Mononuclear cell (primary cell): ENCODE measurements around the gene THAP6. TPM values are rescaled to one million over a fixed set of nuclear protein-coding genes. Genes with fewer than 3 reads are reported as not detected.
"Not testable (repeated sequence)": the region's sequence is repeated elsewhere in the genome, so short reads cannot be mapped to it uniquely, and the experiment has no call there.

Experiments
- H3K27me3 ChIP-seq: 2 replicates; pipeline ENCODE4 v1.6.0; 2011; ENCODE audit warnings: low read length, control low read depth; ENCODE audit not compliant: insufficient read depth
- H3K4me1 ChIP-seq: 2 replicates; pipeline ENCODE4 v1.5.1; 2011; ENCODE audit warnings: mild to moderate bottlenecking, low read length, control low read depth; ENCODE audit not compliant: insufficient read depth
- H3K4me3 ChIP-seq: 2 replicates; pipeline ENCODE4 v1.5.1; 2011; ENCODE audit warnings: mild to moderate bottlenecking, low read length, moderate library complexity
- H3K9me3 ChIP-seq: 2 replicates; pipeline ENCODE4 v1.5.1; 2011; ENCODE audit warnings: low read depth, mild to moderate bottlenecking, control low read depth, low read length
- total RNA-seq: library from RNA; depleted of rRNA; stranded (reverse); fragments of >200 nt; gene quantifications from one replicate; pipeline ENCODE4 v1.2.3, GENCODE V29; 2012

Gene THAP6
- 21.7 TPM for total RNA-seq

- peaks cover 49% of the 10 kb centered on the region for H3K4me1 ChIP-seq
- no peaks in the 10 kb centered on the region for H3K27me3 ChIP-seq
- H3K4me3 ChIP-seq, result peak within 1 kb of the TSS; percentile 83
- H3K9me3 ChIP-seq, result no peaks in the 10 kb centered on the region
Observed at GRCh38 chr4:75514131-75514948, at the start of gene THAP6, which contains the start of gene RCHY1. THAP6 (plus strand) TSS chr4:75514473; CDS start chr4:75515453, 980 bp downstream. RCHY1 (minus strand) TSS chr4:75514403; CDS start chr4:75514286, 117 bp downstream.

DNA sequence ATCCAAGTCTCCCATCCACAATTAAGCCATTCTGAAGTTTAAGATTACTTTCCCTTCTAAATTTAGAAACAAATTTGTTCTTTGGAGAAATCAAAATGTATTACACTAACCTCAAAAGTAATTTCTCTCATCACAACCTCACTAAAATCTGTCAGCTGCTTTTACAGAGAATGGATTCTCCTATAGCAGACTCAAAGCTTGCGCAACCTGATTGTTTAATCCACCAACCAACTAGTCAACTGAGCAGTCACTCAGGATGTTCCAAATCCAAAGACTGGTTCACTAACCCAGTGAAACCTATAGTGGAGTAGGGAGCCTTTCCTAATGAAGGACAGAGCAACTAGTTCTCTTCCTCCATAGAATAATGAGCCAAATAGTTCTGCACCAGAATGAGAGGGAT, 44.4 kb upstream of the THAP6 start:
- Histone ChIP-seq H3K27me3 (peaks cover under 1% of the 10 kb centered on the region), H3K9me3 (no peaks in the 10 kb centered on the region), H3K4me3 (no peak overlapping the region), H3K4me1 (no peaks in the 10 kb centered on the region)

DNA sequence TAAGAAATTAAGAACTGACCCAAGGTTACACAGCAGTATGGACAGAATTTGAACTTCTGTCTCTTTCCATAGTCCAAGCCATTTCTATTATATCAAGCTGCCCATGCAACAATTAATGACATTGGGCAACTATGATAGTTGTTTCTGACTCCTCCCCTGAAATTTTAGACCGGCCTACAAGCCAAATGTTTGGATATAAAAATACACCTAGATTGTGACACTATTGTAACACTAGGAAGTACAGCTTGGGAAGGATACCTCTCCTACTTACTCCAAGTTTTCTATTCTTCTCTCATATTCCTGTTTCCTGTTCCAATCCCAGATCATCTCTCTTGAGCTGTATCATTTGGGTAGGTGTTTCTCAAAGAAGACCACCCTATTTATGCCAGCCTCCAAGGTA, 43.5 kb upstream of the THAP6 start:
- H3K4me1 ChIP-seq, result no peaks in the 10 kb centered on the region
- H3K4me3 ChIP-seq, result no peak overlapping the region
- no peaks in the 10 kb centered on the region for H3K27me3 ChIP-seq
- H3K9me3 ChIP-seq, result no peaks in the 10 kb centered on the region

GRCh38 chr4:75477201-75477600, 37.1 kb upstream of the THAP6 start:
- no peaks in the 10 kb centered on the region for H3K27me3 ChIP-seq
- no peak overlapping the region for H3K4me3 ChIP-seq
- no peaks in the 10 kb centered on the region for H3K9me3 ChIP-seq
- H3K4me1 ChIP-seq, result no peaks in the 10 kb centered on the region

GRCh38 chr4:75484190-75484589, 30.1 kb upstream of the THAP6 start:
- H3K4me3 ChIP-seq, result no peak overlapping the region
- no peaks in the 10 kb centered on the region for H3K27me3 ChIP-seq
- H3K4me1 ChIP-seq, result no peaks in the 10 kb centered on the region
- no peaks in the 10 kb centered on the region for H3K9me3 ChIP-seq

DNA sequence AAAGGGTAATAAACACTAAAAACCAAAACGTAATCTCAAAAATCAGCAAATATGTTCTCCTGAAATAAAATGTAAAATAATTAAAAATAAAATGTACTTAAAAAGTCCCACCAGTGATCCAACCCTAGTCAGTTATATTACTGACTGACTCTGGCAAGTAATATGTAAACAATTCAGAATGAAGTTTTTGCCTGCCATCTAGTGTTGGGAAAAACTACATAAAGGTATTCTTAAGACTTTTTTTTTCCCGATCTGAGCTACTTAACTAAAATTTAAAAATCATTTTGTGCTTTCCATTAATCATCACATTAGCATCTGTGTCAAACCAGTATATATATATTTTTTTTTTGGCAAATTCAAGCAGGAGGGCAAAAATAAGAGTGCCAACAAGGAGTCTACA, 24.1 kb upstream of the THAP6 start:
- Histone ChIP-seq H3K4me1 (peaks cover under 1% of the 10 kb centered on the region), H3K27me3 (no peaks in the 10 kb centered on the region), H3K4me3 (no peak overlapping the region), H3K9me3 (no peaks in the 10 kb centered on the region)

GRCh38 chr4:75494563-75494962, 19.7 kb upstream of the THAP6 start:
- peaks cover 12% of the 10 kb centered on the region for H3K4me1 ChIP-seq
- no peaks in the 10 kb centered on the region for H3K9me3 ChIP-seq
- H3K4me3 ChIP-seq, result no peak overlapping the region
- no peaks in the 10 kb centered on the region for H3K27me3 ChIP-seq

- Histone ChIP-seq H3K4me1 (peaks cover 12% of the 10 kb centered on the region), H3K27me3 (no peaks in the 10 kb centered on the region), H3K4me3 (no peak overlapping the region), H3K9me3 (no peaks in the 10 kb centered on the region)
Observed at GRCh38 chr4:75495476-75495875, 18.8 kb upstream of the THAP6 start.

DNA sequence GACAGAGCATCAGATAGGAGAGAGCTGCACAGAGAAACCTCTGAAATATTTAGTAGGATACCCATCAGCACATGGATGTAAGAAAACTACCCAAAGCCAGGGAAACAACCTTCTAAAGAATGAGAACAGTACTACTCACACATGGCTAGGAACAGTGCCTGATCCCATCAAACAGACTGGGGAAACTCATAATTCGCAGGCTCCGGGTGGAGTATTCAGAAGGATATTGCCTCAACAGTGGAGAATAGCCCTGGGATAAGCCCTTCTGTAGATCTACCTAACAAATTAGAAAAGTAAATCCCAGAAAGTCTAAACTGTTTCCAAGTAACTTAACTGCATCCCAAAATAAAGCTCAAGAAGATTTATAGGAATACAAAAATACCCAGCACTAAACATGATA, 17.9 kb upstream of the THAP6 start:
- peaks cover 12% of the 10 kb centered on the region for H3K4me1 ChIP-seq
- no peaks in the 10 kb centered on the region for H3K9me3 ChIP-seq
- no peaks in the 10 kb centered on the region for H3K27me3 ChIP-seq
- no peak overlapping the region for H3K4me3 ChIP-seq

DNA sequence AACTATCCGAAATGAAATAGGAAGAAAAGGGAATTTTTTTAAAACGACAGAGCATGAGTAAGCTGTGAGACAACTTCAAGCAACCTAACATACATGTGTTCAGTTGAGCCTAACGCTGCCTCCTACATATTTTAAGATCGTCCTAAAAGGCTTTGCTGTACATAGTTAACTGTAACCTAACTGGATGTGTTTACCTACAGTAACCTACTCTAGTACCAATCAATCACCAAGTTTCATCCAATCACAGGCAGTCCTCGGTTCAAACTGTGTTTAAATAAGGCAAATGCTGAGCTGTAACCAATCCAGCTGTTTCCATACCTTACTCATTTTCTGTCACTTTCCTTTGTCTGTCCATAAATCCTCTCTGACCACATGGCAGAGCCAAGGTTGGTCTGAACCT, 17.1 kb upstream of the THAP6 start:
- H3K4me3 ChIP-seq, result no peak overlapping the region
- H3K9me3 ChIP-seq, result no peaks in the 10 kb centered on the region
- no peaks in the 10 kb centered on the region for H3K27me3 ChIP-seq
- peaks cover 12% of the 10 kb centered on the region for H3K4me1 ChIP-seq

- peaks cover 12% of the 10 kb centered on the region for H3K4me1 ChIP-seq
- H3K9me3 ChIP-seq, result no peaks in the 10 kb centered on the region
- no peak overlapping the region for H3K4me3 ChIP-seq
- no peaks in the 10 kb centered on the region for H3K27me3 ChIP-seq
Observed at GRCh38 chr4:75498041-75498440, 16.2 kb upstream of the THAP6 start.

GRCh38 chr4:75499900-75500299, 14.4 kb upstream of the THAP6 start:
- Histone ChIP-seq H3K4me3 (no peak overlapping the region), H3K9me3 (no peaks in the 10 kb centered on the region), H3K27me3 (no peaks in the 10 kb centered on the region), H3K4me1 (peaks cover 12% of the 10 kb centered on the region)

GRCh38 chr4:75502671-75503070, 11.6 kb upstream of the THAP6 start:
- Histone ChIP-seq H3K4me3 (no peak overlapping the region), H3K9me3 (no peaks in the 10 kb centered on the region), H3K4me1 (no peaks in the 10 kb centered on the region), H3K27me3 (no peaks in the 10 kb centered on the region)

DNA sequence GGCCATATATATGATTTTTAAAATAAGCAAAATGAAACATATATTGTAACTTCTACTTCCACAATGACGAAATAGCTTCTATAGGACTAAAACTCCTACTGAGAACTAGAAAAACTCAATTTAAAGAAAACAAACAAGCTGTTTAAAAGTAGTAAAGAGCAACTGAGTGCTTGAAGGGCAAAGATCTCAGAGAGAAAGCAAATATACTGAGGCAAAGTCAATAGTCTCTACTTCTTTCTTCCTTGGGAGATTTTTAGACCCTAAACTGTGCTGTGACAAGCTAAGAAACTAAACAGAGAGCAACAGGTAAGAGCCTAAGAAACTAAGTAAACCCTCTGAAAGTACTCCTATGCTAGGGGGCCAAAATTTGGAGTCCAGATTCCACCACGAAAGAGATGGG, 8.6 kb upstream of the THAP6 start:
- no peaks in the 10 kb centered on the region for H3K9me3 ChIP-seq
- H3K4me3 ChIP-seq, result no peak overlapping the region
- peaks cover 14% of the 10 kb centered on the region for H3K4me1 ChIP-seq
- H3K27me3 ChIP-seq, result no peaks in the 10 kb centered on the region

- H3K4me1 ChIP-seq, result peaks cover 44% of the 10 kb centered on the region
- H3K9me3 ChIP-seq, H3K4me3 ChIP-seq, H3K27me3 ChIP-seq: not testable (repeated sequence)
Observed at GRCh38 chr4:75509592-75509991, 4.7 kb upstream of the THAP6 start.

DNA sequence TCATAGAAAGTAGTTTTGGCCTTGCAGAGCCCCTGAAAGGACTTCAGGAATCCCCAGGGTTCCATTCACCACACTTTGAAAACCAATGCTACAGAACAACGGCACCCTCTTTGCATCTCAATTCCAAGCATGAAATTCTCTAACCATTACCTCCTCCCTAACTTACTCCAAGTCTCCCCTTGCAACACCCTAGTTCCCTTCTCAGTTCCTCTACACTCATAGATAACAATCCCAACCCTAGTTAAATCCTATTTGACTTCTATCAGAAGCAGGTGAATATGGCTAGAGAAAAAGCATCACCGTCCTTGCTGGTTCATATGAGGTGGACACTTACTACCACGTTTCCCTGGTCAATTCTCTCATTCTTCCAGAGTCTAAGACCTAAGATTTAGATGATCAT, 2.4 kb upstream of the THAP6 start:
- Histone ChIP-seq H3K9me3 (no peaks in the 10 kb centered on the region), H3K4me3 (no peak overlapping the region), H3K4me1 (peaks cover 52% of the 10 kb centered on the region), H3K27me3 (no peaks in the 10 kb centered on the region)
